SW 1271 (cell line): ENCODE measurements around the gene NEGR1.

Source experiments
- DNase-seq, 2 experiments: peaks; one replicate each; lab custom pipeline; 2025; lab: John Stamatoyannopoulos, UW

The NEGR1 gene

GRCh38 chr1:72117621-72118020 lies 164.7 kb downstream of the NEGR1 start:
- no peak for DNase-seq

DNA sequence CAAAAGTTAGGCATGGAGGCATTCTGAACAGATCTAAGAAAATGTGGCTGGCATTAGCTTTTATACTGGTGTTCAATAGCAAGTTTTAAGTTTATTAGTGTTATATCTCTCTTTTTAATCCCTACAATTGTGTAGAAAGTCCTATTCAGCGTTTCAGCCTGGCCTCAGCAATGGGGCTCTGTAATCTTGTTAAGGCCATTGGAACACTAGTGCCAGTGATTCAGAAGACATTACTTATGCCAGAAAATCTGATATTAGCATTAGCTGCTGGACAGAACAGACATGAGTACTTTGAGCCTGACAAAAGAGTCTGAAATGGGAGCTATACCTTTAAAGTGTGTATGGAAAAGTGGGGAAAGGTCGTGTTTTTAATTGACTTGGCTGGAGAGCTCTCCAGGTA lies 167.0 kb downstream of the NEGR1 start:
- no peak for DNase-seq

DNA sequence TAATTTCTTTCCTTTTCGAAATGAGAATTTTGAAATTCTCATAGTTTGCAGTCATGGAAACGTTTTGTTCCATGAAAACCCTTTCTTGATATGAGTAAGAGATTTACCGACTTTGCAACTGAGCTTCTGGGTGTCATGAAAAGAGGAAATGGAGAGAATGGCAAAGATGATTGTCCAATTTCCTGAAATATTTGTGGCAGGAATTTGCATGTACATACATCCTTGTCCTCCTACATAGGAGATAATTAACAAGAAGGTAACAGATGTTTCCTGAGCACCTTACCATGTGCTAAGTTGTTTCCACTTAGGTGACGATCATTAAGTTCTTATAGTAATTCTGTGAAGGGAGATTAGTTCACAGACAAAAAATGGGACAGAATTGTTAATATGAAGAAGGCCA lies 170.7 kb downstream of the NEGR1 start:
- no peak for DNase-seq

- no peak for DNase-seq
These were observed 172.4 kb downstream of the NEGR1 start for GRCh38 chr1:72109916-72110315.

GRCh38 chr1:72105201-72105600 lies 177.1 kb downstream of the NEGR1 start:
- no peak for DNase-seq

DNA sequence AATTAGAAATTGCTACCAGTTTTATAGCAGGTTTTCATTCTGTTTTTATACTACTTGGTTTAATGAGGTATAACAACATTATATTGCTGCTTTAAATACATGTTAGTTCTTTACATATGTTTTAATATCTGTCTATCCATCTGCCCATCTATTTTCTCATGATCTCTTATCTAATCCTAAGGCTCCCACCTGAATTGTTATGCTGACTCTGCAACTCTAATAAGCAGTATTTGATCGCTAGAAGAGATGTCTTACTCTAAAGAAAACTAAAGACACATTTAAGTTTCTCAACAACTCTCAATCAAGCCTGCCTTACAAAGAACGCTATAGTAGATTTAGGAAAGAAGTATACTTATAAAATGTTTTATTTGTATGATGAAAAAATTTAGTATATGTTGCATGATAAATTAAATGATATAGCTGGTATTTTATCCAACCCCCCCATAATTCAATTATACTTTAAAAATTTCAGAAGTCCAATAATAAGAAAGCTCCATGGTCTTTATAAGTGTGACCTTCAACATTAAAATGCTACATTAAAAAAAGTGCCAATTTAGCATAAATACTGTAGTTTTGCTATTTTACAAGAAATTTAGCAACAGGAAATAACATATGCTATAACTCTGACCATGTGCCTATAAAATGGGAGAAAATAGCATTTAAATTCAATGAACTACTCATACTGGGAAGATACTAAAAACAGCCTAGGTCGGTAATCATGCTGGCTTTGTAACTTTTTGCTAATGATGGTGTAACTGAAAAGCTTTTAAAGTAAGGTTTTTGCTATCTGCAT lies 180.3 kb downstream of the NEGR1 start:
- DNase-seq, result no peak

DNA sequence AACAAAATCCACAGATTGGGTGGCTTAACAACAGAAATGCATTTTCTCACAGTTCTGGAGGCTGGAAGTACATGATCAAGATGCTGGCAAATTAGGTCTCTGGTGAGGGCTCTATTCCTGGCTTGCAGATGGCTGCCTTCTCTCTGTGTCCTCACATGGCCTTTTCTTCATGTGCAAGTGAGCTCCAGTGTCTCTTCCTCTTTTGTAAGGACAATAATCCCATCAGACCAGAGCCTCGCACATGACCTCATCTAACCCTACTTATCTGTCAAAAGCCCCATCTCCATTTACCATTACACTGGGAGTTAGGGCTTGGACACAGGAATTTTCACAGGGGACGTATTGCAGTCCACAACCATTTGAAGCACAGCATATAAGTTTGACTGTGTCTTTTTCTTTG lies 181.6 kb downstream of the NEGR1 start:
- DNase-seq, result no peak

- DNase-seq, result no peak
These were observed 184.3 kb downstream of the NEGR1 start for GRCh38 chr1:72097851-72098570.

GRCh38 chr1:72094209-72094608 lies 188.1 kb downstream of the NEGR1 start:
- DNase-seq, result no peak

GRCh38 chr1:72086394-72086793 lies 195.9 kb downstream of the NEGR1 start:
- DNase-seq, result no peak

- no peak for DNase-seq
These were observed 206.9 kb downstream of the NEGR1 start for GRCh38 chr1:72075425-72075824.

DNA sequence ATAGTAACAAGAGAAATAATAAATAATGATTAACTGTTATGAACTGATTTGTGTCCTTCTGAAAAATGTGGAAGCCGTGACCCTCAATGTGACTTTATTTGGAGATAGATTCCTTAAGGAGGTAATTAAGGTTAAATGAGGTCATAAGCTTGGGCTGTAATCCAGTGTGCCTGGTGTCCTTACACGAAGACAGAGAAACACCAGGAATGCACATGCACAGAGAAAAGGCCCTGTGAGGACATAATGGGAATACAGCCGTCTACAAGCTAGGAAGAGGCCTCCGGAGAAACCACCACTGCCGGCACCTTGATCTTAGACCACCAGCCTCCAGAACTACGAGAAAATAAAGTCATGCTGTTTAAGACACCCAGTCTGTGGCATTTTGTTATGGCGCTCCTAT lies 215.9 kb downstream of the NEGR1 start:
- DNase-seq, result no peak

DNA sequence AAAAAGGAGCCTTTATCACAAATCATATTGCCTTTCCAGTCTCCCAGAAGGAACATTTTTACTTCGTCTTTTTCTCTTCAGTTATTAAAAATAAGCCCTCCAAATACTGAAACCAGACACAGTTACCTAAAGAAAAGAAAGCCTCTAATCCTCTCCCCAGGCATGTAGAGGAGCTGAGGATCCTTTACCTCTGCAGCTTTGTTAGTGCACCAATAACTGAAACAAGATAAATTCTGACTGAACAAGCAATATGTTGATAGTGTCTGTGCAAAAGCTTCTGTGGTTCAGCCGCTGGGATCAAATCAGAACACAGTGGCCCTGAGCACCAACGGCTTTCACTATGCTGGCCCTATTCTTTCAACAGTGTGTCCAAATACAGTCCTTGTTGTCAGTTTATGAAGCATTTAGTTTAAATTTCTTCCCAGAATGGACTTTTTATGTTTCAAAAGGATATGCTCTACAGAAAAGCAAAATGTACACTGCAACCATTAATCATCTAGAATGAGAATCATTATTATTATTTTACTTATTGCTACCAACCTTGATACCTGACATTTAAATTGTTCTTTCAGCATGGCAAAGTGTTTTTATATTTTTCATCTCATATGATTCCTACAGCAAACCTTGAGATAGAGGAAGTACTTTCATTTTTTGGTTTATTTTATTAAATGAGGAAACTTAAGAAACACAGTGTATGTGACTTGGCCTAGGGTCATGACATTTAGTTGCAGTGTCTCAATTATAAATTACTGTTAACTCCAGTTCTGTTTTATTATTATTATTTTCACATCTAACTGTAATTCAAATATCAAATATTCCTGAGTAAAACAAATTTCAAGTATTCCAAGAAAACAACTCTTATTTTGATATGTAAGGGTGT lies 217.9 kb downstream of the NEGR1 start:
- no peak for DNase-seq

DNA sequence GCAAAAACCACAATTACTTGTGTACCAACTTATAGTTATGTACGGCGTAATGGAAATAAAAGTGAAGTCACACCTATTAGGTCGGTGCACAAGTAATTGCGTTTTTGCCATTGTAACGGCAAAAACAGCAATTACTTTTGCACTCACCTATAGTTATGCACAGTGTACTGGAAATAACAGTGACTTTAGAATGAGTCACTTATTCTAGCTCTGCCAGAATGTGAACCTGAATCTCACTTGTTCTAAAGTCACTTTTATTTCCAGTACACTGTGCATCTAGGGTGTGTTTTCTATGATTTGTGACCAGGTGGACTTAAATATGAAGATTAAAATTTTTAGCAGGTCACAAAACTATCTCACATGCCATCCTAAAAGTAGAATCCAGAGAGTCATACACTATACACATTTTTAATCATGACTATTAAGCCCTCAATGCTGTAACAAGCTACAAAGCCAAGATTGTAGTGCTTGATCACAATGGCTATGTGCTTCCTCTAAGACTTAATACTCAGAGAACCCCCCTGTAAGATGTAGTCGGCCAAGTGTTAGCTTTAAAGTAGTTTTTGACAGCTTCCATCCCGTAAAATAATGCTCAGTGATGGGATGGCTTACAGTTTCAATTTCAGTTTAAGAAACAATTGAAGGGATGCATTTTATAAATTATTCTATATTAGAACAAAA lies 218.8 kb downstream of the NEGR1 start:
- no peak for DNase-seq

DNA sequence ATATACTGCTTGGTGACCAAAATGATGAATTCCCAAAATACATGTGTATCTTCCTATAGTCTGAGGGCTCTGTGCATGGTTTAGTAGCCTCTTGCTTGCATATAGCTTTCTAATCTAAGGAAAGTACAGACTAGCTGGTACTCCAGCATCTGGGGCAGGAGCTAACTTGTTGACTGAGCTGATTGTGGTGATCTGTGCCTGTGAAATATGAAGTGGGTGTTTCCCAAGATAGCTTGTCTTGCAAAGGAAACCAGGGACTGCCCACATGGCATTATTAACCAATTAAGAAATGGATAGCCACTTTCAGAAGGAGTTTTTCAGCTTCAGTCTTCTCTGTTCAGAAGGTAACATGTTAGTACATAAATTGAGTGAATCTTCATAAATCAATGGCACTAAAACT lies 219.8 kb downstream of the NEGR1 start:
- DNase-seq, result no peak

DNA sequence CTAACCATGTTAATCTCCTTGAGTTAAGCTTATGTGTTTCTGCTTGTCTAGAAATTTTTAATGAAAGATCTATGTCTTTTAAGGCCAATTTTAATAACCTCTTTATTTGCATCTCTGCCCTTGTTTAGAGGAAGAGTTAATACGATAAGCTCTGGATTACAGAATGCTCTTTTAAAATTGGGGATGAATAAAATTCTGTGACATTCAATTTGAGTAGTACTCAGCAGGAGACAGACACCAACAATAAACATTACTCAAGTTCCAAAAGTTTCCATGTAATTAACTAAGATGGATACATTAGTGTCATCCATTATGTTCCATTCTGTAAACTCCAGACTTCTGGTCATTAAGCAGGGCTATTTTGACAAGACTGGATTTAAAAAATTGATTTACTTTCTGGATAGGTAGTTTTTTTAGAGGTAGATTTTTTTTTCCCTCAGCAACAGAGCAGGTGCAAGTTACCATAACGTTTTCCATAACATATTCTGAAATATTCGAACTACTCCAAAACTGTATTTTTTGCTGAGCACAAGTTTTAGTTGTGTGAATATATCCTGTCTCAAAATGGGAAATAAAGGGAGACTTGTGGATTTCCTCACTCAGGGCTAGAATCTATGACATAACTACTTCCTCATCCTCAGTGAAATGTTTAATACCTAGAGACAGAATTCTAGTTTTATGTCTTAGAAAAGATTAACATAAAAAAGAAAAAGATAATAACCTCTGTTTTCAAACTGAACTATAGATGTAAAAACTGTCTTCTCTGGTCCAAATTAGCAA lies 221.7 kb downstream of the NEGR1 start:
- DNase-seq, result no peak

GRCh38 chr1:72056516-72056915 lies 225.8 kb downstream of the NEGR1 start:
- no peak for DNase-seq

- DNase-seq, result no peak
These were observed 230.8 kb downstream of the NEGR1 start for GRCh38 chr1:72051538-72051937.

- DNase-seq, result no peak
These were observed 231.8 kb downstream of the NEGR1 start for GRCh38 chr1:72050551-72050950.

- peak in 1 of 2 experiments; percentile 1 for DNase-seq
These were observed 244.5 kb downstream of the NEGR1 start for GRCh38 chr1:72037745-72038343.

- DNase-seq, result no peak
These were observed 247.5 kb downstream of the NEGR1 start for GRCh38 chr1:72034827-72035226.
